ENCODE data around the gene COL27A1.

The COL27A1 gene

GRCh38 chr9:114275246-114276004 lies 120.1 kb downstream of the COL27A1 start:
- no peak for DNase-seq

GRCh38 chr9:114276908-114277821 lies 121.8 kb downstream of the COL27A1 start:
- no peak for DNase-seq

GRCh38 chr9:114278356-114278755 lies 123.0 kb downstream of the COL27A1 start:
- DNase-seq, result no peak

- DNase-seq, result no peak
These were observed 123.7 kb downstream of the COL27A1 start for GRCh38 chr9:114278881-114279570.

GRCh38 chr9:114279693-114280092 lies 124.4 kb downstream of the COL27A1 start:
- DNase-seq, result no peak

- no peak for DNase-seq
These were observed 125.5 kb downstream of the COL27A1 start for GRCh38 chr9:114280636-114281472.

GRCh38 chr9:114281473-114282103 lies 126.3 kb downstream of the COL27A1 start:
- no peak for DNase-seq

- DNase-seq, result no peak
These were observed 126.8 kb downstream of the COL27A1 start for GRCh38 chr9:114282104-114282485.

- DNase-seq, result no peak
These were observed 127.2 kb downstream of the COL27A1 start for GRCh38 chr9:114282507-114282906.

- no peak for DNase-seq
These were observed 127.6 kb downstream of the COL27A1 start for GRCh38 chr9:114282926-114283325.

- DNase-seq, result no peak
These were observed 128.3 kb downstream of the COL27A1 start for GRCh38 chr9:114283551-114284111.

- DNase-seq, result no peak
These were observed 129.2 kb downstream of the COL27A1 start for GRCh38 chr9:114284316-114285060.

- no peak for DNase-seq
These were observed 130.0 kb downstream of the COL27A1 start for GRCh38 chr9:114285166-114285867.

- DNase-seq, result no peak
These were observed 130.9 kb downstream of the COL27A1 start for GRCh38 chr9:114286146-114286679.

GRCh38 chr9:114287001-114287762 lies 131.8 kb downstream of the COL27A1 start:
- no peak for DNase-seq

- DNase-seq, result no peak
These were observed 132.4 kb downstream of the COL27A1 start for GRCh38 chr9:114287763-114288192.

- DNase-seq, result no peak
These were observed 133.1 kb downstream of the COL27A1 start for GRCh38 chr9:114288193-114289091.

GRCh38 chr9:114289106-114289505 lies 133.8 kb downstream of the COL27A1 start:
- DNase-seq, result no peak
